Fibroblast of villous mesenchyme (primary cell): ENCODE measurements around the gene B3GNT3. TPM values are rescaled to one million over a fixed set of nuclear protein-coding genes. Genes with fewer than 3 reads are reported as not detected.

ENCODE experiments used
- DNase-seq: peaks from one replicate; pipeline ENCODE4 v3.0.0-alpha.2; 2010; ENCODE audit warnings: low read depth
- H3K4me3 ChIP-seq: 2 replicates; pipeline ENCODE4 v1.5.1; 2011; ENCODE audit warnings: low read depth, mild to moderate bottlenecking, low read length
- CTCF ChIP-seq: IDR thresholded peaks from 2 replicates; pipeline ENCODE4 v1.5.1; 2012; ENCODE audit warnings: low read depth, mild to moderate bottlenecking, low read length; ENCODE audit not compliant: insufficient read depth
- total RNA-seq: library from RNA; depleted of rRNA; stranded (reverse); fragments of >200 nt; gene quantifications from 2 replicates; pipeline ENCODE4 v1.2.3, GENCODE V29; 2012

Gene B3GNT3
- total RNA-seq, 1 donor, result not detected

GRCh38 chr19:17841810-17842662 lies 47.1 kb downstream of the B3GNT3 start:
- H3K4me3 ChIP-seq, result peak overlapping the region; percentile 33
- TF ChIP-seq CTCF, result no peak
- DNase-seq, result peak; percentile 74

- TF ChIP-seq CTCF, result no peak
- no peak for DNase-seq
- H3K4me3 ChIP-seq, result peak overlapping the region; percentile 27
Measured at GRCh38 chr19:17842663-17843291, 47.8 kb downstream of the B3GNT3 start.

- no peak for DNase-seq
- no peak overlapping the region for H3K4me3 ChIP-seq
- TF ChIP-seq CTCF, result no peak
Measured at GRCh38 chr19:17843292-17843827, 48.4 kb downstream of the B3GNT3 start.

- DNase-seq, result no peak
Measured at GRCh38 chr19:17843908-17844490, 49.1 kb downstream of the B3GNT3 start.

GRCh38 chr19:17846146-17846545 lies 51.2 kb downstream of the B3GNT3 start:
- TF ChIP-seq CTCF, result no peak
- DNase-seq, result no peak

More at GRCh38 chr19:17843908-17844490, 49.1 kb downstream of the B3GNT3 start:
- no peak overlapping the region for H3K4me3 ChIP-seq
- TF ChIP-seq CTCF, result no peak

GRCh38 chr19:17847538-17848366 lies 52.8 kb downstream of the B3GNT3 start, which contains the start of gene JAK3:
Gene JAK3 (minus strand): TSS chr19:17847982. CDS start chr19:17844417, 3,565 bp downstream.
- H3K4me3 ChIP-seq, result peak within 1 kb of the TSS; percentile 54
- DNase-seq, result peak; percentile 72
- no peak for TF ChIP-seq CTCF

More at GRCh38 chr19:17846146-17846545, 51.2 kb downstream of the B3GNT3 start:
- H3K4me3 ChIP-seq, result no peak overlapping the region
